Erythroblast (primary cell): ENCODE results near the gene FBXW7.

Experiments
- GATA1 ChIP-seq: IDR thresholded peaks from 2 replicates; pipeline ENCODE4 v1.6.1; 2011; ENCODE audit warnings: low read depth, mild to moderate bottlenecking, control low read depth, low read length, moderate library complexity
- POLR2A ChIP-seq: IDR thresholded peaks from 2 replicates; pipeline ENCODE4 v1.6.1; 2011; ENCODE audit warnings: mild to moderate bottlenecking, low read length

DNA sequence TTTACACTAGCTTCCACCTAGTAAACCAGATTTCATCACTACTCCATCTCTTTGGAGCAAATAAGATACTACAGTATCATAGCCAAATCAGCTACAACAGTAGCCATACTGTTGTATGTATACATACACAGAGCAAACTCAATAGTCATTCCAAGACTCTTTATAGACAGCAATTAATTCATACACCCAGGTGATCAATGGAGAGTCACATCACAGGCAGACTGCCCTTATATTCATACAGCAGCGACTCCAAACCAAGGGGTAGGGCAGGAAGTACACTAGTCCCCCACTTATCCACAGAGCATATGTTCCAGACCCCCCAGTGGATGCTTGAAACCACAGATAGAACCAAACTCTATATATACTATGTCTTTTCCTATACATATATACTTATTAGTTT lies 76.6 kb downstream of the FBXW7 start:
- TF ChIP-seq POLR2A (no peak), GATA1 (no peak)
